GM19043 (cell line): Measurements from ENCODE around the gene DUSP8.
"Not testable (repeated sequence)": the region's sequence is repeated elsewhere in the genome, so short reads cannot be mapped to it uniquely, and the experiment has no call there.

Source experiments
- ATAC-seq: cut with Tn5 transposase; IDR thresholded peaks from one replicate; pipeline ENCODE4 v1.9.1; 2021; ENCODE audit warnings: low read depth; ENCODE audit not compliant: unreplicated experiment

DUSP8 gene

GRCh38 chr11:1517117-1518005 is 54.7 kb downstream of the DUSP8 start:
- ATAC-seq: no peak

GRCh38 chr11:1516273-1517067 is 55.6 kb downstream of the DUSP8 start:
- ATAC-seq: no peak

GRCh38 chr11:1515082-1516060 is 56.7 kb downstream of the DUSP8 start:
- no peak for ATAC-seq

GRCh38 chr11:1514336-1515061 is 57.6 kb downstream of the DUSP8 start:
- no peak for ATAC-seq

- no peak for ATAC-seq
Measured at GRCh38 chr11:1513326-1514296, 58.5 kb downstream of the DUSP8 start.

GRCh38 chr11:1512531-1513258 is 59.4 kb downstream of the DUSP8 start:
- ATAC-seq: not testable (repeated sequence)

- ATAC-seq: no peak
Measured at GRCh38 chr11:1511937-1512496, 60.1 kb downstream of the DUSP8 start.

GRCh38 chr11:1510928-1511327 is 61.1 kb downstream of the DUSP8 start:
- ATAC-seq: no peak

GRCh38 chr11:1510351-1510750 is 61.7 kb downstream of the DUSP8 start:
- not testable (repeated sequence) for ATAC-seq

- no peak for ATAC-seq
Measured at GRCh38 chr11:1509626-1510255, 62.3 kb downstream of the DUSP8 start.

- no peak for ATAC-seq
Measured at GRCh38 chr11:1508986-1509385, 63.1 kb downstream of the DUSP8 start.

GRCh38 chr11:1508491-1508891 is 63.6 kb downstream of the DUSP8 start:
- ATAC-seq: no peak

- no peak for ATAC-seq
Measured at GRCh38 chr11:1507381-1508140, 64.5 kb downstream of the DUSP8 start.

- ATAC-seq: no peak
Measured at GRCh38 chr11:1506981-1507380, 65.1 kb downstream of the DUSP8 start.

- ATAC-seq: no peak
Measured at GRCh38 chr11:1505480-1505879, 66.6 kb downstream of the DUSP8 start.

- no peak for ATAC-seq
Measured at GRCh38 chr11:1504581-1505290, 67.3 kb downstream of the DUSP8 start.
